ENCODE results near the gene HAPSTR1.

DNA sequence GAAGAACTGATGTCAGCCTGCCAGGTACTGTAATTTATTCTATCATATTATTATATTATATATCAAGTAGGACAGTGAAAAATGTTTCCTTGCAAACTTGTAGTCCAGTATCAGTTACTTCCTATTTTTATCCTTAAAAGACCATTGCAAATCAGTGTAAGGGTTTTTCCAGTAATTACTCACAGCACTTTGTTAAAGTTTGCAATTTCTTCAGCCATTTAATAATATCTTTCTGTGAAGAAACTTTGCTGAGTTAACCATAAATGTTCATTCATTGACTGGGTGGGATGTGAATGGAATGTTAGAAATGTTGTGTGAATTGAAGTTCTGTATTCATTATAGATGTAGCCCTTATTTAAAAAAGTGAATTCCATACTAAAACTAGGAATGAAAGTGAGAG is 26.7 kb downstream of the HAPSTR1 start:
- TF ChIP-seq CTCF (IDR thresholded peaks at IDR 0.05) = no peak
- no peak for TF ChIP-seq POLR2A (IDR thresholded peaks at IDR 0.05)
